ENCODE data around the gene DHRS2. TPM values are rescaled to one million over a fixed set of nuclear protein-coding genes. Genes with fewer than 3 reads are reported as not detected.

DHRS2 gene
- total and polyA plus RNA-seq, 2 of the 4 experiments (the other 2 are of a cell fraction): 0.12 to 0.18 TPM

GRCh38 chr14:23620177-23620702, 15.9 kb upstream of the DHRS2 start:
- H4K91ac ChIP-seq (ENCODE audit: insufficient read depth, low read depth, low read length): no peak overlapping the region
- no peaks in the 10 kb centered on the region for H3K4me1 ChIP-seq (ENCODE audit: control insufficient read depth, insufficient read depth, low read length)
- no peak overlapping the region for H4K5ac ChIP-seq (ENCODE audit: low read depth, low read length)
- H3K4me3 ChIP-seq (ENCODE audit: insufficient read depth, low read depth, low read length): no peak overlapping the region
- H2BK15ac ChIP-seq (ENCODE audit: low read depth, low read length): no peak overlapping the region
- no peak overlapping the region for H3K56ac ChIP-seq (ENCODE audit: extremely low read depth, insufficient read depth, low read length)
- H3K23ac ChIP-seq (ENCODE audit: low read depth, low read length): no peak overlapping the region
- H3K4me2 ChIP-seq (ENCODE audit: low read depth, low read length): no peak overlapping the region
- H2AFZ ChIP-seq (replicated peaks; ENCODE audit: low read length, poor library complexity): no peak overlapping the region
- no peaks in the 10 kb centered on the region for H3K36me3 ChIP-seq (ENCODE audit: control insufficient read depth, insufficient read depth, low read length)
- 0 out of 2 replicates have a peak, but pooled peaks cover 2% of the 10 kb centered on the region for H3K27me3 ChIP-seq (ENCODE audit: control insufficient read depth, insufficient read depth, low read length)
- no TSS peak for BruUV-seq (replicated peaks)
- DNase-seq (no peak), ATAC-seq (ENCODE audit: low read depth) (no peak)
- TF ChIP-seq RCOR1 (IDR thresholded peaks at IDR 0.05; ENCODE audit: insufficient replicate concordance, low read length) (no peak), FOS (IDR thresholded peaks at IDR 0.05; ENCODE audit: low read depth, low read length) (no peak), ELK1 (IDR thresholded peaks at IDR 0.05; ENCODE audit: borderline replicate concordance, low read depth, low read length) (no peak), CEBPB (IDR thresholded peaks at IDR 0.05; ENCODE audit: low read depth, low read length) (no peak), RFX5 (IDR thresholded peaks at IDR 0.05; ENCODE audit: low read depth, low read length) (no peak), BHLHE40 (IDR thresholded peaks at IDR 0.05; ENCODE audit: low read depth, low read length) (no peak), RAD21 (IDR thresholded peaks at IDR 0.05; ENCODE audit: low read length) (no peak), CHD1 (IDR thresholded peaks at IDR 0.05; ENCODE audit: low read depth, low read length) (no peak), MXI1 (IDR thresholded peaks at IDR 0.05; ENCODE audit: borderline replicate concordance, low read depth, low read length) (no peak), NFE2L2 (IDR thresholded peaks at IDR 0.05; ENCODE audit: low read depth, low read length) (no peak), POLR2A (IDR thresholded peaks at IDR 0.05; ENCODE audit: low read depth, low read length) (no peak)
- TF ChIP-seq, protein P1, sequence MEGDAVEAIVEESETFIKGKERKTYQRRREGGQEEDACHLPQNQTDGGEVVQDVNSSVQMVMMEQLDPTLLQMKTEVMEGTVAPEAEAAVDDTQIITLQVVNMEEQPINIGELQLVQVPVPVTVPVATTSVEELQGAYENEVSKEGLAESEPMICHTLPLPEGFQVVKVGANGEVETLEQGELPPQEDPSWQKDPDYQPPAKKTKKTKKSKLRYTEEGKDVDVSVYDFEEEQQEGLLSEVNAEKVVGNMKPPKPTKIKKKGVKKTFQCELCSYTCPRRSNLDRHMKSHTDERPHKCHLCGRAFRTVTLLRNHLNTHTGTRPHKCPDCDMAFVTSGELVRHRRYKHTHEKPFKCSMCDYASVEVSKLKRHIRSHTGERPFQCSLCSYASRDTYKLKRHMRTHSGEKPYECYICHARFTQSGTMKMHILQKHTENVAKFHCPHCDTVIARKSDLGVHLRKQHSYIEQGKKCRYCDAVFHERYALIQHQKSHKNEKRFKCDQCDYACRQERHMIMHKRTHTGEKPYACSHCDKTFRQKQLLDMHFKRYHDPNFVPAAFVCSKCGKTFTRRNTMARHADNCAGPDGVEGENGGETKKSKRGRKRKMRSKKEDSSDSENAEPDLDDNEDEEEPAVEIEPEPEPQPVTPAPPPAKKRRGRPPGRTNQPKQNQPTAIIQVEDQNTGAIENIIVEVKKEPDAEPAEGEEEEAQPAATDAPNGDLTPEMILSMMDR (conservative IDR thresholded peaks at IDR 0.05; ENCODE audit: low read depth, low read length): no peak
- no peak overlapping the region for H2AK5ac ChIP-seq (ENCODE audit: low read depth, low read length)
- intact Hi-C loops (cut with micrococcal nuclease): no loop called here
- CTCF ChIA-PET: no interaction called here
- no peak overlapping the region for H3K9ac ChIP-seq (ENCODE audit: low read depth, low read length)
- no peak overlapping the region for H3K27ac ChIP-seq (ENCODE audit: insufficient read depth, low read length)
- H3K4ac ChIP-seq (ENCODE audit: low read depth, low read length): no peak overlapping the region
- H2BK120ac ChIP-seq (ENCODE audit: low read depth, low read length): no peak overlapping the region
- no peak overlapping the region for H2BK5ac ChIP-seq (ENCODE audit: low read depth, low read length, poor library complexity, severe bottlenecking)
- POLR2A ChIA-PET (ENCODE audit: unreplicated experiment): no interaction called here
- no peak overlapping the region for H4K8ac ChIP-seq (ENCODE audit: low read depth in 2 of 2, low read length in 2 of 2)
- no peak overlapping the region for H2BK20ac ChIP-seq (ENCODE audit: low read depth, low read length)
- H3K18ac ChIP-seq (ENCODE audit: low read depth, low read length): no peak overlapping the region
- no peak overlapping the region for H2AK9ac ChIP-seq (replicated peaks; ENCODE audit: low read depth, low read length, poor library complexity)
- dilution Hi-C loops (cut with HindIII; ENCODE audit: low sequenced_read_pairs, unreplicated experiment): no loop called here
- H3K14ac ChIP-seq (replicated peaks; ENCODE audit: low read depth, low read length): no peak overlapping the region
- WGBS, 2 experiments (ENCODE audit: extremely low coverage in 2 of 2, insufficient read length in 1 of 2): 0% methylated on average over 1 of the region's 3 CpGs; no CpG with 5 or more reads in 1 of the 2 experiments
- H3K9me3 ChIP-seq (ENCODE audit: control insufficient read depth, insufficient read depth, low read length): peaks cover 4% of the 10 kb centered on the region; the same call in 1 of the 2 replicates
- no peaks in the 10 kb centered on the region for H3K9me1 ChIP-seq (ENCODE audit: insufficient read depth, low read length)
- no peaks in the 10 kb centered on the region for H4K20me1 ChIP-seq (ENCODE audit: insufficient read depth, low read length)
- in situ Hi-C loops (cut with MboI; ENCODE audit: low sequenced_read_pairs): no loop called here
- no peaks in the 10 kb centered on the region for H3K79me1 ChIP-seq (ENCODE audit: low read depth in 1 of 2, low read length in 2 of 2)
